Measurements from ENCODE around the gene ADAM15.

Gene ADAM15

DNA sequence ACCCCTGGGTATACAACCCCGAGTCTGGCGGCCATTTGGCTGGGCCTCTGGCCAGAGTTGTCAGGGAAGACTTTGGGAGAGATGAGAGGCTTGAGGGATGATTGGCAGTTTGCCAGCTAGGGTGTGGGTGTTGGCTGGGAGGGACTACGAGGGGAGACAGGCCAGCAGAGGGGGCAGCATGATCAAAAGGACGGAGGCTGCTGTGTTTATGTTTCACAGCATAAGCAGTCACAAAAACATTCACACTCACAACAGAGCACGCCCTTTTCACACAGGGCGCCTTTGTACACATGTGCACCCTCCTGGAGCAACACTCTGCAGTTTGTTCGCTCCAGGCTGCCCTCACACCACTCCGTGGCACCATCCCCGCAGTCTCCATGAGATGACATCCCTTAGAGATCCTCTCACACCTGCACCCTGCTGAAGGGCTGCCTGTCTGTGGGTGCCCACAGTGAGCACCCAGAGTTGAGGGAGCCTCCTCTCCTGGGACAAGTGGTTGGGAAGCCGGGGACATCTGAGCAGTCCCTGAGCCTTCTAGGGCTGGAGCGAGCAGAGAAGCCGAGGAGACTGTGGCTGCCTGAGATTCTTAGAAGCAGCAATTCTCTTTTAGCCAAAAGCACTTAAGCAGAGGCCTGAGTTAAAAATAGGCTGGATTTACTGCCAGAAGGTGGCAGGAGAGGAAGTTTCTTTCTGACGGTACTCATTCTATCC lies 43.0 kb downstream of the ADAM15 start (continued):
- no peak for TF ChIP-seq ZNF214 (tag by site-specific recombination; IDR thresholded peaks at IDR 0.05; ENCODE audit: borderline replicate concordance)
- TF ChIP-seq SP3 (tag by site-specific recombination; IDR thresholded peaks at IDR 0.05) = 0 out of 2 replicates have a peak, but pooled peaks have one; percentile 5
- peak; percentile 91 for TF ChIP-seq EGR2 (tag by site-specific recombination; IDR thresholded peaks at IDR 0.05; ENCODE audit: low read depth)
- TF ChIP-seq ZNF121 (tag by site-specific recombination; IDR thresholded peaks at IDR 0.05) = no peak
- peak; percentile 8 for TF ChIP-seq ZEB2 (tag by site-specific recombination; IDR thresholded peaks at IDR 0.05)
- TF ChIP-seq OSR2 (tag by site-specific recombination; IDR thresholded peaks at IDR 0.05) = 0 out of 2 replicates have a peak, but pooled peaks have one; percentile 6
- TF ChIP-seq HIC1 (tag by site-specific recombination; IDR thresholded peaks at IDR 0.05) = 0 out of 2 replicates have a peak, but pooled peaks have one; percentile 40
- TF ChIP-seq, protein P1, sequence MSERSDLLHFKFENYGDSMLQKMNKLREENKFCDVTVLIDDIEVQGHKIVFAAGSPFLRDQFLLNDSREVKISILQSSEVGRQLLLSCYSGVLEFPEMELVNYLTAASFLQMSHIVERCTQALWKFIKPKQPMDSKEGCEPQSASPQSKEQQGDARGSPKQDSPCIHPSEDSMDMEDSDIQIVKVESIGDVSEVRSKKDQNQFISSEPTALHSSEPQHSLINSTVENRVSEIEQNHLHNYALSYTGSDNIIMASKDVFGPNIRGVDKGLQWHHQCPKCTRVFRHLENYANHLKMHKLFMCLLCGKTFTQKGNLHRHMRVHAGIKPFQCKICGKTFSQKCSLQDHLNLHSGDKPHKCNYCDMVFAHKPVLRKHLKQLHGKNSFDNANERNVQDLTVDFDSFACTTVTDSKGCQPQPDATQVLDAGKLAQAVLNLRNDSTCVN (tag by site-specific recombination; optimal IDR thresholded peaks at IDR 0.05) = no peak
- TF ChIP-seq PRDM1 (tag by site-specific recombination; IDR thresholded peaks at IDR 0.05) = no peak
- TF ChIP-seq ZBTB8A (tag by site-specific recombination; IDR thresholded peaks at IDR 0.05) = peak; percentile 63
- no peak for TF ChIP-seq ZNF585B (tag by site-specific recombination; IDR thresholded peaks at IDR 0.05)
- no peak for TF ChIP-seq ZNF530 (tag by site-specific recombination; IDR thresholded peaks at IDR 0.05; ENCODE audit: low read depth)
- TF ChIP-seq ZNF311 (tag by site-specific recombination; IDR thresholded peaks at IDR 0.05; ENCODE audit: borderline replicate concordance) = no peak
- TF ChIP-seq ZBTB48 (tag by site-specific recombination; IDR thresholded peaks at IDR 0.05) = peak; percentile 73
- TF ChIP-seq KLF1 (tag by site-specific recombination; IDR thresholded peaks at IDR 0.05) = peak; percentile 83
- TF ChIP-seq ZNF2 (tag by site-specific recombination; IDR thresholded peaks at IDR 0.05) = peak; percentile 56; the same call in 1 of the 2 replicates
- TF ChIP-seq ZBTB49 (tag by site-specific recombination; IDR thresholded peaks at IDR 0.05; ENCODE audit: low read depth) = no peak
- no peak for TF ChIP-seq ZNF677 (tag by site-specific recombination; IDR thresholded peaks at IDR 0.05)
- TF ChIP-seq ZNF571 (tag by site-specific recombination; IDR thresholded peaks at IDR 0.05) = no peak
- no peak for TF ChIP-seq ZNF792 (tag by site-specific recombination; IDR thresholded peaks at IDR 0.05)
- TF ChIP-seq ZNF169 (tag by site-specific recombination; IDR thresholded peaks at IDR 0.05) = no peak
- TF ChIP-seq KLF10 (tag by site-specific recombination; IDR thresholded peaks at IDR 0.05) = peak; percentile 65; the same call in 1 of the 2 replicates
- TF ChIP-seq ZNF341 (tag by site-specific recombination; IDR thresholded peaks at IDR 0.05; ENCODE audit: low read depth) = peak; percentile 54
- peak; percentile 32; the same call in 1 of the 2 replicates for TF ChIP-seq ZNF423 (tag by site-specific recombination; IDR thresholded peaks at IDR 0.05)
- TF ChIP-seq, protein P2, sequence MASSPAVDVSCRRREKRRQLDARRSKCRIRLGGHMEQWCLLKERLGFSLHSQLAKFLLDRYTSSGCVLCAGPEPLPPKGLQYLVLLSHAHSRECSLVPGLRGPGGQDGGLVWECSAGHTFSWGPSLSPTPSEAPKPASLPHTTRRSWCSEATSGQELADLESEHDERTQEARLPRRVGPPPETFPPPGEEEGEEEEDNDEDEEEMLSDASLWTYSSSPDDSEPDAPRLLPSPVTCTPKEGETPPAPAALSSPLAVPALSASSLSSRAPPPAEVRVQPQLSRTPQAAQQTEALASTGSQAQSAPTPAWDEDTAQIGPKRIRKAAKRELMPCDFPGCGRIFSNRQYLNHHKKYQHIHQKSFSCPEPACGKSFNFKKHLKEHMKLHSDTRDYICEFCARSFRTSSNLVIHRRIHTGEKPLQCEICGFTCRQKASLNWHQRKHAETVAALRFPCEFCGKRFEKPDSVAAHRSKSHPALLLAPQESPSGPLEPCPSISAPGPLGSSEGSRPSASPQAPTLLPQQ (tag by site-specific recombination; IDR thresholded peaks at IDR 0.05) = peak; percentile 19; the same call in 1 of the 2 replicates
- no peak for TF ChIP-seq ZNF174 (tag by site-specific recombination; IDR thresholded peaks at IDR 0.05)
- 0 out of 2 replicates have a peak, but pooled peaks have one; percentile 26 for TF ChIP-seq ZNF24 (tag by site-specific recombination; IDR thresholded peaks at IDR 0.05)
- TF ChIP-seq ZNF544 (tag by site-specific recombination; IDR thresholded peaks at IDR 0.05) = no peak
- TF ChIP-seq WT1 (tag by site-specific recombination; IDR thresholded peaks at IDR 0.05) = peak; percentile 35; the same call in 1 of the 2 replicates
- TF ChIP-seq ZNF837 (tag by site-specific recombination; IDR thresholded peaks at IDR 0.05) = no peak
- no peak for TF ChIP-seq GLI2 (tag by site-specific recombination; IDR thresholded peaks at IDR 0.05; ENCODE audit: borderline replicate concordance, low read depth)
- 0 out of 2 replicates have a peak, but pooled peaks have one; percentile 19 for TF ChIP-seq ZNF324 (tag by site-specific recombination; IDR thresholded peaks at IDR 0.05)
- TF ChIP-seq ELK4 (IDR thresholded peaks at IDR 0.05; ENCODE audit: borderline replicate concordance, low read depth, low read length) = no peak

All from HEK293 (cell line).